SK-N-MC (cell line): ENCODE data around the gene RNF187.

Experiments
- DNase-seq: peaks from one replicate; pipeline ENCODE4 v3.0.0-alpha.2; 2011; ENCODE audit warnings: low read depth, low spot score
- H3K27ac ChIP-seq: fragments of 200-600 bp; sonication (generic); 2 replicates; pipeline ENCODE4 v1.5.1; 2016; ENCODE audit warnings: mixed run types
- H3K36me3 ChIP-seq: fragments of 200-600 bp; sonication (generic); 2 replicates; pipeline ENCODE4 v1.6.1; 2017; ENCODE audit warnings: antibody characterized with exemption, low read length, mixed read lengths; ENCODE audit not compliant: insufficient read depth
- H3K4me3 ChIP-seq: fragments of 200-600 bp; sonication (generic); 2 replicates; pipeline ENCODE4 v1.5.1; 2016
- H3K9ac ChIP-seq: fragments of 200-600 bp; sonication (generic); 2 replicates; pipeline ENCODE4 v1.8.0; 2017; ENCODE audit warnings: mixed run types, mixed read lengths; ENCODE audit not compliant: insufficient read length
- H3K9me3 ChIP-seq: fragments of 200-600 bp; sonication (generic); 2 replicates; pipeline ENCODE4 v1.6.1; 2017; ENCODE audit warnings: low read depth, mild to moderate bottlenecking, antibody characterized with exemption, low read length, moderate library complexity, mixed read lengths
- EZH2 ChIP-seq: fragments of 200-600 bp; sonication (generic); IDR thresholded peaks from one replicate; pipeline ENCODE4 v1.6.1; 2017; ENCODE audit warnings: antibody characterized with exemption
- FOXP2 ChIP-seq: optimal IDR thresholded peaks from 2 replicates; pipeline ENCODE3; 2011; ENCODE audit warnings: mild to moderate bottlenecking, moderate library complexity; ENCODE audit not compliant: insufficient read depth; ENCODE audit errors: extremely low read length, control extremely low read depth
- POLR2AphosphoS5 ChIP-seq: IDR thresholded peaks from 2 replicates; pipeline ENCODE4 v1.6.1; 2012; ENCODE audit warnings: mild to moderate bottlenecking, low read depth, low read length, borderline replicate concordance

Gene RNF187

GRCh38 chr1:228448372-228448771 is 38.8 kb upstream of the RNF187 start:
- Histone ChIP-seq H3K4me3 (no peak overlapping the region), H3K9ac (no peak overlapping the region), H3K9me3 (no peaks in the 10 kb centered on the region), H3K36me3 (no peaks in the 10 kb centered on the region), H3K27ac (no peak overlapping the region)
- no peak for DNase-seq
- no peak for TF ChIP-seq POLR2AphosphoS5
- TF ChIP-seq FOXP2: no peak
- no peak for TF ChIP-seq EZH2

- Histone ChIP-seq H3K9me3 (no peaks in the 10 kb centered on the region), H3K36me3 (no peaks in the 10 kb centered on the region), H3K9ac (no peak overlapping the region), H3K27ac (no peak overlapping the region), H3K4me3 (no peak overlapping the region)
- TF ChIP-seq POLR2AphosphoS5 (no peak), EZH2 (no peak), FOXP2 (no peak)
- no peak for DNase-seq
Measured at GRCh38 chr1:228450200-228450599, 37.0 kb upstream of the RNF187 start.

DNA sequence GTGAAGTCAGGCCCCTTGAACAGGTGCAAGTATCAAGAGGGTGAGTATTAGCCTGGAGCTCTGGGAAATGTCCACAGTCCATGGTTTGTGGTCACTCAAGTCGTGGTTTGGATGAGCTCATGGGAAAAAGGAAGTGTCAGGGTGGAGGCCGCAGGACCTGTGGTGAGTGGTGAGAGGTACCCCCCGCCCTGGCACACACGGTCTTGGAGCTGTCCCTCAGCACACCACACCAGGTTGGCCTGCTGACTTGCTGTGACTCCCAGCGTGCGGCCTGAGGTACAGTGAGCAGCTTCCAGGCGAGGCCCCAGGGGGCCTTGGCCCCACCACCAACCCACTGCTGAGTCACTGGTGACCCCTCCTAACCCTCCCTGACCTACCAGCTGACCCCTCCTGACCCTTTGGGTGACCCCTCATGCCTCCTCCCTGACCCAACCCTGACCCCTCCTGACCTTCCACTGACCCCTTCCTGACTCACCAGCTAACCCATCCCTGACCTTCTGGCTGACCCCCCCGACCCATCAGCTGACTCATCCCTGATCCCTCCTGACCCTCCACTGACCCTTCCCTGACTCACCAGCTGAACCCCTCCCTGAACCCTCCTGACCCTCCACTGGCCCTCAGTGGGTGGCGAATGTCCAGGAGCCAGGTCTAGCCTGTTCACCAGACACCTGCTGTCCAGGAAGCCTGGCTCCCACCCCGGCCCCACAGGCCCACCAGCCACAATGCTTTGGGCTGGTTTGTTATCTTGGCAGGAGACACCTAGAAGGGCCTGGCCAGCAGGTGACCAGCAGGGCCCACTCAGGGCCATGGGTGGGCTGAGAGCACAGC is 34.8 kb upstream of the RNF187 start:
- Histone ChIP-seq H3K4me3 (no peak overlapping the region), H3K27ac (no peak overlapping the region), H3K36me3 (no peaks in the 10 kb centered on the region), H3K9me3 (no peaks in the 10 kb centered on the region), H3K9ac (no peak overlapping the region)
- DNase-seq: no peak
- TF ChIP-seq POLR2AphosphoS5: no peak
- no peak for TF ChIP-seq FOXP2
- no peak for TF ChIP-seq EZH2

- no peak overlapping the region for H3K27ac ChIP-seq
- no peaks in the 10 kb centered on the region for H3K36me3 ChIP-seq
- TF ChIP-seq FOXP2: no peak
- no peak for TF ChIP-seq POLR2AphosphoS5
- no peak for TF ChIP-seq EZH2
- no peak for DNase-seq
- no peaks in the 10 kb centered on the region for H3K9me3 ChIP-seq
- no peak overlapping the region for H3K4me3 ChIP-seq
- no peak overlapping the region for H3K9ac ChIP-seq
Measured at GRCh38 chr1:228453022-228453560, 34.1 kb upstream of the RNF187 start.

DNA sequence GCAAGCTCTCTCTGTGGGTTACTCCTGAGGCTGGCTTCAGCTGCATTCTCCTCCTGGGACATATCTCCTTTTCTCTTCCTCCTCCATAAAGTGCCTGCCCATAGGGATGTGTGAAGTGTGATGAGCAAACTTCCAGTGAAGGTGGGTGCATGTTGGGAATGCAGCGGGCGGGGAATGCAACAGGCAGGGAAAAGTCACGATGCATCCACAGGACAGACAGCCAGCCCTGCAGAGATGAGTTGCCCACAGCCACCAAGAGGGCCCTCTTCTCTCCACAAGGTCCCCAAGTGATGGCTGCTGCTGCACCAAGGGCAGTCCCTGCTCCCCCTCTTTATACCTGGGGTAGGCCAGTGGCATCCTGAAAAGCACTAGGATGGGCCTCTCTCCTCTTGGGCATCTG is 33.6 kb upstream of the RNF187 start:
- Histone ChIP-seq H3K9me3 (no peaks in the 10 kb centered on the region), H3K36me3 (no peaks in the 10 kb centered on the region), H3K9ac (no peak overlapping the region), H3K27ac (no peak overlapping the region), H3K4me3 (no peak overlapping the region)
- no peak for TF ChIP-seq EZH2
- no peak for TF ChIP-seq FOXP2
- no peak for TF ChIP-seq POLR2AphosphoS5
- no peak for DNase-seq

- H3K9me3 ChIP-seq: no peaks in the 10 kb centered on the region
- no peak overlapping the region for H3K9ac ChIP-seq
- H3K4me3 ChIP-seq: no peak overlapping the region
- no peaks in the 10 kb centered on the region for H3K36me3 ChIP-seq
- TF ChIP-seq EZH2 (no peak), FOXP2 (no peak), POLR2AphosphoS5 (no peak)
- no peak overlapping the region for H3K27ac ChIP-seq
- DNase-seq: no peak
Measured at GRCh38 chr1:228454238-228454637, 32.9 kb upstream of the RNF187 start.

- H3K4me3 ChIP-seq: no peak overlapping the region
- no peak overlapping the region for H3K27ac ChIP-seq
- TF ChIP-seq EZH2 (no peak), POLR2AphosphoS5 (no peak), FOXP2 (no peak)
- no peak overlapping the region for H3K9ac ChIP-seq
- no peak for DNase-seq
- no peaks in the 10 kb centered on the region for H3K9me3 ChIP-seq
- H3K36me3 ChIP-seq: no peaks in the 10 kb centered on the region
Measured at GRCh38 chr1:228455715-228456114, 31.5 kb upstream of the RNF187 start.

DNA sequence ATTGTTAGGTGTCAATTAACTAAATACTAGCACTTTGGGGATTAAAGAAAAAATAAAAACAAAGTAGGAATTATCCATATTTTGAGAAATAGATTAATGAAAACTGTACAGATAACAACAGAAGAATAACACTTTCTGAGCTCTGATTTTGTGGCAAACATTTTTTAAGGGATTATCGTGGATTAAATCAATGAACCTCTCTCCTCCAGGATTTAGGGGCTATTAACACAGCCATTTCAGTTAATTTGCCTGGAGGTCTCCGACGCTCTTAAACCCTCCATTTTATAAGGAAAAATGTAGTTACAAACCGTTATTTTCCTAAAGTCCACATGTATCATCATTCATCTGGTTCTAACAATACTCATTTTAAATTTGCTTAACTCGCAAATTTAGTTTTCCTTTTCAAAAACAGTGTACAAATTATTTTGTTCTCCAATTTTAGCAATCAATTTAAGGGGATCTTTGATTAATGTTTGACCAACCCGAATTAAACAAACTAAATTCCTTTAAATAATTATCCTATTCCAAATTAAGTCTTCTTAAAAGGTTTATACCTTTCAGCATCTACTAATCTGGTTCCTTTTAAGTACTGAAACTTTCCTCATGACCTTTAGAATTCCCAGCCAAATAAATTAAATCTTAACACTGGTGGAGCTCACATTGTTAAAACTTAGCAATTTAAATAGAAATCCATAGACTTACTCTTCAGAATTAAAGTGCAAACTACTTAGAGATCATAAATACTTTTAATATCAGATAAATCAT is 30.7 kb upstream of the RNF187 start:
- Histone ChIP-seq H3K9ac (no peak overlapping the region), H3K36me3 (no peaks in the 10 kb centered on the region), H3K27ac (no peak overlapping the region), H3K4me3 (0 out of 2 replicates have a peak overlapping the region, but pooled peaks have one; percentile 79), H3K9me3 (no peaks in the 10 kb centered on the region)
- DNase-seq: no peak
- TF ChIP-seq EZH2 (no peak), POLR2AphosphoS5 (no peak), FOXP2 (no peak)

- H3K4me3 ChIP-seq: peak overlapping the region; percentile 79
- H3K27ac ChIP-seq: no peak overlapping the region
- DNase-seq: no peak
- no peak for TF ChIP-seq POLR2AphosphoS5
- TF ChIP-seq FOXP2: no peak
- no peak for TF ChIP-seq EZH2
- H3K9me3 ChIP-seq: no peaks in the 10 kb centered on the region
- no peak overlapping the region for H3K9ac ChIP-seq
- H3K36me3 ChIP-seq: no peaks in the 10 kb centered on the region
Measured at GRCh38 chr1:228457017-228457395, 30.2 kb upstream of the RNF187 start.
